NCI-H1048 (cell line): Measurements from ENCODE around the gene LGALS3.

Experiments
- DNase-seq: peaks from one replicate; lab custom pipeline; 2025; lab: John Stamatoyannopoulos, UW

The LGALS3 gene

DNA sequence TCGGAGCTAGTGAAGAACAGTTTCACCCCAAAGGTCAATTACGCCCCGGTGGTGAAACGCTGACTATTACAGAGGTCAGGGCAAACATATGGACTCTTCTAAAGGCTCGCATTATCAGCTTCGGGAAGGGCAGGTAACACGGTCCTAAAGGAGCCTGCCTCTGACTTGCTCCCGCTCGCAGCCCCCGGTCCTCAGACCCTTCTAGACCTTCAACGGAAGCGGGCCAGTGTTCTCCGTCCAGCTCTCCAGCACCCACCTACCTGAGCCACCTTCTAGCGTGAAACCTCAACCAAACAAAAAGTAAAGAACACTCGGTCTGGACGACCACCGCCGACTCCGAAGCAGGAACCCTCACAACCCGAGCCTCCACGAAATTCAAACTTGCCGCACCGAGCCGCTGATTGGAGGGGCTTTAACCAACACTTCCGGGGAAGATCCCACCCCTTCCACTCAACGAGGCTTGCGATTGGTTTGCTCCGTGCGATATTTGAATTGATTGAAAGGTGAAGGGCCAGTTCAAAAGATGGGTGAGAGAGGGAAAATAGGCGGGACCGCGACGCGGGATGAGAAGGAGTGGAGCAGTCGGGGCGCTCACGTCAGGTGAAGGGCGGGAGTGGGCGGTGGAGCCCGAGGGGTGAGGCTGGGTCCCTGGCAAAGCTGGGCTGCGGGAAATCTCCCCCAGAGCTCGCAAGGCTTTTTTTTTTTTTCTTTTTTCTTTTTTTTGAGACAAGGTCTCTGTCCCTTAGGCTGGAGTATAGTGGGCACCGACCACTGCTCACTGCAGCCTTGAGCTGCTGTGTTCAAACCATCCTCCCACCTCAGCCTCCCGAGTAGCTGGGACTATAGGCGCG, 62.4 kb downstream of the LGALS3 start, which contains the start of gene DLGAP5:
Gene DLGAP5, minus strand, starts transcription at position 383 of the 851 bp plus-strand sequence. CDS start 2,406 bp downstream, outside the sequence.
- DNase-seq, result peak; percentile 93

DNA sequence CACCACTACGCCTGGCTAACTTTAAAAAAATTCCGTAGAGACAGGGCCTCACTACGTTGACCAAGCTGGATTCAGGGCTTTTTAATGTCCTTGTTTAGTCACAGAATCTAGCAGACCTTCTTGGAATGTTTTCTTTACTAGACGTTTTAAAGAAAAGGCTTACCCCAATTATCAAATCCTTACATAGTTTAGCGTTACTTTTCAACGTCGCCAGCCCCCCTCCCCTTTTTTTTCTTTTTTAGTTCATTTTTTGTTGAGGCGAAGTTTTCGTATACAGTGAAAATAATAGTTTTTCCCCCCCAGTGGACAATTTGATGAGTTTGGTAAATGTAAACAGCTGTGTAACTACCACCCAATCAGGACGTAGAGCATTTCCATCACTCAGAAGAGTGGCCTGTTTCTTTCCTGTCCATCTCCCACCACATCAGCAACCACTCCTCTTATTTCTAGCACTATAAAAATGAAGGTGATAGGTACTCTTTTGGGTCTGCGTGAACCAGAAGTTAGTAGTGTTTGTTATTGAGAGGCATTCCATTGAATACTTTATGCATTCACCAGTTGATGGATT, 63.1 kb downstream of the LGALS3 start:
- no peak for DNase-seq

DNA sequence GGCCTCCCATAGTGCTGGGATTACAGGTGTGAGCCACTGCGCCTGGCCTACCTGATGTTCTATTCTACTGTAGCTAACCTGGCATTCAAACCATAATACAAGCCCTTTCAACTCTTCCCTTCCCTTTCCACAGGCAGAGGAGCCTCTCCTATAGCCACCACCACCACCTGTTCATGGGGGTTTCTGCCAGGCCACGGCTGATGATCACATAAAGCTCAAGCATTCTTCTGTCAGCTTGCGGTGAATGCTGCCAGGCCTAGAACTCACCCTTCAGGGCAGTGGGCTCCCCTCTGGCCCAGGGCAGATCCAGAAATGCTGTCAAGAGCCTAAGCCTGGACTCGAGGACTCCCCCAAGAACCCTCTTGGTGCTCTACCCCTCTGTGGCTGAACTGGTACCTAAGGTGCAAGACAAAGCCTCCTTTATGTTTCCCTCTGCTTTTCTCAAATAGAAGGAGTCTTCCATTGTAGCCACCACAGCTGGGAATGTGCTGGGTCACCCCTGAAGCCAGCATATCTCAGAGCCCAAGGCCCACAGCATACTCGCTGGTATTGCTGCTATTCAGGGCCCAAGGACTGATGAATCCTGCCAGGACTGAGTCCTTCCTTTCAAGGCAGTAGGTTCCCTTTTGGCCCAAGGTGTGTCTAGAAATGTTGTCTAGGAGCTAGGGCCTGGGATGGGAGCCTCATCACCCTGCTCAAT, 65.8 kb downstream of the LGALS3 start:
- no peak for DNase-seq
